ENCODE data around the gene ANKRD11.
"Not testable (repeated sequence)": the region's sequence is repeated elsewhere in the genome, so short reads cannot be mapped to it uniquely, and the experiment has no call there.

The ANKRD11 gene

GRCh38 chr16:89481356-89481955 is 8.9 kb downstream of the ANKRD11 start:
- no peak for DNase-seq (ENCODE audit: low read depth in 2 of 2)

- no peak for DNase-seq (ENCODE audit: low read depth in 2 of 2)
These were observed 11.7 kb downstream of the ANKRD11 start for GRCh38 chr16:89478576-89479221.

DNA sequence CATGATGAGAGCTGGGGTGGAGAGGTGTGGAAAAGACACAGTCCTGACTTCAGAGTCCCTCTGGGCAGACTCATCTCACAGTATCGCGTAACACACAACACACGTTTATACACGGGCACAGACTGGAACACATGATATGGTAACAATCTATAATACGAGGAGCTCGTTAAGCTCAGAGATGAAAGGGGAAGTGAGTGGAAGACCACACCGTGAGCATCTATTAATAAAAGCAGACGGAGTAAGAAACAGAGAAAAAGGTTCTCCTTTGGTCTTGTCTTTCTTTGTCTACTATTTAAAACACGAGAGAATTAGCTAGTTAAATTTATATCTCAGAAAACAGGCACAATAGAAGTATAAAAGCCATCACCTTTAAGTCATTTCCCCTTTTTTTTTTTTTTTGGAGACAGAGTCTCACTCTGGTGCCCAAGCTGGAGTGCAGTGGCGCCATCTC is 13.5 kb downstream of the ANKRD11 start:
- DNase-seq (ENCODE audit: low read depth in 2 of 2): no peak

DNA sequence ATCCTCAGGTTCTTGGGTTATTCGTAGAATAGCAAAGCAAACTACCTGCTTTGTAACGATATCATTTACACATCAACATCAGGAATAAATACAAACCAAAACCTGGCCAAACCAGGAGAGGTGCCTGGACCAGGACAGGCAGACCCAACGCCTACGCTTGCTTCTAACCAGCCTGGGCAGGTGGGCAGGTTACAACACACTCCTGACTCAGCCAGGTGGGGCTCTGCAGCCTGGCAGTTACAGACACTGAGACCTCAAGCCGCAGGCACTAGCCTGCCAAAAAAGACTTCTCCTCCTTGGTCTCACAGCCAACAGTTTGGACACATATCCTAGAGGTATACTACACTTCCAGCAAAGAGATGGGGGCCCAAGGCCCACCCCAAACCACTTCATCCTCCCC is 14.0 kb downstream of the ANKRD11 start:
- DNase-seq (ENCODE audit: low read depth in 2 of 2): no peak

DNA sequence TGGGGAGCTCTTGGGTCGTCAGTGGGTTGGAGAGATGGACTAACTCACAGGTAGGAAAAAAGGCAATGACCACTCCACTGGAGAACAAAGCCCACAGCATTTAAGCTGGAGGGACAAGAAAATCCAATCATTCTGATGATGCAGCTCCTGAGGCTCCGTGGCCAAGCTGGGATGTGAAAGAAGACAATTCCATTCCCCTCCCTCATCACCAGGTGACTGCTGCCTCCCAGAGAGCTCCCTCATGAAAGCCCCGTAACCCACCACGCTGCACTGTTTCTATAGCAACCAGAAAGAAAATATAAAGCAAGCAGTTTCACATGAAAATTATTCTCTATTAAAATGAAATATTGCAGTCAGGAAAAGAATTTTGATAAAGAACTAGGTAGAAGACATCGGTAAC is 15.2 kb downstream of the ANKRD11 start:
- no peak for DNase-seq (ENCODE audit: low read depth in 2 of 2)

DNA sequence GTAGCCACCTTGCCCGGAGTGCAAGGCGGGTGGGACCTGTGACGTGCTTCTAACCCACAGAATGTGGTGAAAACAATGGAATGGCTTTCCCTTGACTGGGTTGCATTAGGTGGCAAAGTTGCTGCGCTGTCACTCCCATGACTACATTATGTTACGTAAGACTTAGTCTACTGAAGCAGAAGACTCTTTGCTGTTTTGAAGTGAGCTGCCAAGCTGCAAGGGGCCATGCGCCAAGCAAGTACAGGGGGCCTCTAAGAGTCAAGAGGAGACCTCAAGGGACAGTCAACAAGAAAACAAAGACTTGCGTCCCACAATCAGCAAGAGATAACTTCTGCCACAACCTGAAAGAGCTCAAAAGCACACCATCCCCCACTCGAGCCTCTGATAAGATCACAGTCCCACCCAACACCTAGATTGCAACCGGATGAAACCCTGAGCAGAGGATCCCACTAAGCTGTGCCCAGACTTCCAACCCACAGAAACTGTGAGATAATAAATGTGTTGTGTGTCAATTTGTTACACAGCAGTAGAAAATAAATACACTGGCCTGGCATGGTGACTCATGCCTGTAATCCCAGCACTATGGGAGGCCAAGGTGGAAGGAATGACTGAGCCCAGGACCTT is 16.5 kb downstream of the ANKRD11 start:
- no peak for DNase-seq (ENCODE audit: low read depth in 2 of 2)

GRCh38 chr16:89473136-89473712 is 17.1 kb downstream of the ANKRD11 start:
- DNase-seq (ENCODE audit: low read depth in 2 of 2): no peak

- DNase-seq (ENCODE audit: low read depth in 2 of 2): no peak
These were observed 17.7 kb downstream of the ANKRD11 start for GRCh38 chr16:89472711-89473075.

DNA sequence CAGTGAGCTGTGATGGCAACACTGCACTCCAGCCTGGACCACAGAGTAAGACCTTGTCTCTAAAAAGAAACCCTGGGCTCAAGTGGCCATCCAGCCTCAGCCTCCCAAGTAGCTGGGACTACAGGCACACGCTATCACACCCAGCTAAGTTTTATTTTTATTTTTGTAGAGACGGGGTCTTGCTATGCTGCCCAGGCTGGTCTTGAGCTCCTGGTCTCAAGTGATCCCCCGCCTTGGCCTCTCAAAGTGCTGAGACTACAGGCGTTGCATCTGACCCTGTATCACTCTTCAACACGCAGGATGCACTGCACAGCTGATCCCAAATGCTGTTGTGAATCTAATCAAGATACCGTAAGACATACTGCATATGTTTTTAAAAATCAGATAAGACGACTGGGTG is 23.0 kb downstream of the ANKRD11 start:
- no peak for DNase-seq (ENCODE audit: low read depth in 2 of 2)

DNA sequence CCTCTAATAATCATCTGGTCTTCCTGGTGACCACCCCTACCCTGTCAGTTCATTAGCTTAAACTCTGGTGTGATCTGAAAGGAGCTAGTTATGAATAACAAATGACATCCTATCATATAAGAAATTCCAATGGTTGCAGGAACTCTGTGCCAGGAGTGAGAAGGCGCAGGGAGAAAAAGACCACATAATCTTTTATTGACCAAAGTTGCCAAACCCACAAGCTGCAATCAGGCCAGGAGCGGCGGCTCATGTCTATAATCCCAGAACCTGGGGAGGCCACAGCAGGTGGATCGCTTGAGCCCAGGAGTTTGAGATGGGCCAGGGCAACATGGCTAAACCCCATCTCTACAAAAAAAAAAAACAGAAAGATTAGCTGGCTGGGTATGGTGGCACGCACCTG is 23.4 kb downstream of the ANKRD11 start:
- DNase-seq (ENCODE audit: low read depth in 2 of 2): no peak

- not testable (repeated sequence) for DNase-seq (ENCODE audit: low read depth in 2 of 2)
These were observed 27.0 kb downstream of the ANKRD11 start for GRCh38 chr16:89463312-89463711.

DNA sequence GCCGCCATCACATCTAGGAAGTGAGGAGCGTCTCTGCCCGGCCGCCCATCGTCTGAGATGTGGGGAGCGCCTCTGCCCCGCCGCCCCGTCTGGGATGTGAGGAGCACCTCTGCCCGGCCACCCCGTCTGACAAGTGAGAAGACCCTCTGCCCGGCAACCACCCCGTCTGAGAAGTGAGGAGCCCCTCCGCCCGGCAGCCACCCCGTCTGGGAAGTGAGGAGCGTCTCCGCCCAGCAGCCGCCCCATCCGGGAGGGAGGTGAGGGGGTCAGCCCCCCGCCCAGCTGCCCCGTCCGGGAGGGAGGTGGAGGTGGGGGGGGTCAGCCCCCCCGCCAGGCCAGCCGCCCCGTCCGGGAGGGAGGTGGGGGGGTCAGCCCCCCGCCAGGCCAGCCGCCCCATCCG is 27.7 kb downstream of the ANKRD11 start:
- DNase-seq (ENCODE audit: low read depth in 2 of 2): not testable (repeated sequence)

DNA sequence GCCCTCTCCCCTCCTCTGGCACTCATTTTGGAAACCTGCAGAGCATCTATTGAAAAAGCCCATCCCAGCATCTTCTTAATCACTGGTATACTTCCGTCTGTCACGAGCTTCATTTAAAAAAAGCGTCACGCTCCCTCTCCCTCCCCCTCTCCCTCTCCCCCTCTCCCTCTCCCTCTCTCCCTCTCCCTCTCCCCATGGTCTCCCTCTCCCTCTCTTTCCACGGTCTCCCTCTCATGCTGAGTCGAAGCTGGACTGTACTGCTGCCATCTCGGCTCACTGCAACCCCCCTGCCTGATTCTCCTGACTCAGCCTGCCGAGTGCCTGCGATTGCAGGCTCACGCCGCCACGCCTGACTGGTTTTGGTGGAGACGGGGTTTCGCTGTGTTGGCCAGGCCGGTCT is 28.5 kb downstream of the ANKRD11 start:
- DNase-seq (ENCODE audit: low read depth in 2 of 2): not testable (repeated sequence)

DNA sequence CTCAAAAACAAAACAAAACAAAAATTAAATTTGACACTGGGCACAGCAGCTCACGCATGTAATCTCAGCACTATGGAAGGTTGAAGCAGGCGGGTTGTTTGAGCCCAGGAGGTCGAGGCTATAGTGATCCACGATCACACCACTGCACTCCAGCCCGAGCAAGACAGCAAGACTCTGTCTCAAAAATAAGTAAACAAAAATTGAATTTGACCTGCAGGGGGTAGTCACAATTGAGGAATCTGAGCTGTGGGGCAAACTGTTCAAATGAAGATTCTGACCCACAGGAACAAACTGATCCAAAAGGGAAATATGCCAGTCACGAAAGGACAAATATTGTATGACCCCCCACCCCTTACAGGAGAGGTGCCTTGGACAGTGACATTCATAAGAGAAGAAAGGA is 29.8 kb downstream of the ANKRD11 start:
- DNase-seq (ENCODE audit: low read depth in 2 of 2): no peak

- DNase-seq (ENCODE audit: low read depth in 2 of 2): no peak
These were observed 31.4 kb downstream of the ANKRD11 start for GRCh38 chr16:89458967-89459366.

- no peak for DNase-seq (ENCODE audit: low read depth in 2 of 2)
These were observed 31.8 kb downstream of the ANKRD11 start for GRCh38 chr16:89458551-89458950.

DNA sequence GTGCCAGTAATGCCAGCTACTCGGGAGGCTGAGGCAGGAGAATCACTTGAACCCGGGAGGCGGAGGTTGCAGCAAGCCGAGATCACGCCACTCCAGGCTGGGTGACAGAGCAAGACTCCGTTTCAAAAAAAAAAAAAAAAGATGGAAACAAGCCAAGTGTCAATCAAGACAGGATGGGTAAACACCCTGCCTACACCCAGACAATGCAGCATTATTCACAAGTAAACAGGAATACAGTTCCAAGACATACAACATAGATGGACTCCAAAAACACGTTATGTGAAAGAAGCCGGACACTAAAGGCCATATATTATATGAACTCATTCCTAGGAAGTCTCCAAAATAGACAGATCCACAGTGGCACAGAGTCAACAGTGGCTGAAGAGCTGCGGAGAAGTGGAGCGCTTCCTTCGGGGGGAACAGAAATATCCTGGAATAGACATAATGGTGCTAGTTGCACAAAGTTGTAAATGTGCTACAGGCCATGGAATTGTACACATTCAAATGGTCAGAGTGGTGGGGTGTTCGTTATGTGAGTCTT is 33.9 kb downstream of the ANKRD11 start:
- DNase-seq (ENCODE audit: low read depth in 2 of 2): no peak

- DNase-seq (ENCODE audit: low read depth in 2 of 2): no peak
These were observed 34.7 kb downstream of the ANKRD11 start for GRCh38 chr16:89455692-89456091.

DNA sequence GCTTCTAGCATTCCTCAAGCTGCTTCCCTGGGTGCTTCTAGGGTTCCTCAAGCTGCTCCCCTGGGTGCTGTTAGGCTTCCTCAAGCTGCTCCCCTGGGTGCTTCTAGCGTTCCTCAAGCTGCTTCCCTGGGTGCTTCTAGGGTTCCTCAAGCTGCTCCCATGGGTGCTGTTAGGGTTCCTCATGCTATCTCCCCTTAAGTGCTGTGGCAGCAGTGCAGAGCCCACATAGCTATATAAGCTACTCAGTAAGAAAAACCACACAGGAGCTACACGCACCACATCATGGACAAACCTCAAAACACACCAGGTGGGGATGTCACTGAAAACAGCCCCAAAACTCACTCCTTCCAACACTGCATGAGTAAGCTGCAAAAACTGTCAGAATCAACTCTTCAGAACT is 35.2 kb downstream of the ANKRD11 start:
- DNase-seq (ENCODE audit: low read depth in 2 of 2): no peak

- not testable (repeated sequence) for DNase-seq (ENCODE audit: low read depth in 2 of 2)
These were observed 35.8 kb downstream of the ANKRD11 start for GRCh38 chr16:89454378-89455125.

DNA sequence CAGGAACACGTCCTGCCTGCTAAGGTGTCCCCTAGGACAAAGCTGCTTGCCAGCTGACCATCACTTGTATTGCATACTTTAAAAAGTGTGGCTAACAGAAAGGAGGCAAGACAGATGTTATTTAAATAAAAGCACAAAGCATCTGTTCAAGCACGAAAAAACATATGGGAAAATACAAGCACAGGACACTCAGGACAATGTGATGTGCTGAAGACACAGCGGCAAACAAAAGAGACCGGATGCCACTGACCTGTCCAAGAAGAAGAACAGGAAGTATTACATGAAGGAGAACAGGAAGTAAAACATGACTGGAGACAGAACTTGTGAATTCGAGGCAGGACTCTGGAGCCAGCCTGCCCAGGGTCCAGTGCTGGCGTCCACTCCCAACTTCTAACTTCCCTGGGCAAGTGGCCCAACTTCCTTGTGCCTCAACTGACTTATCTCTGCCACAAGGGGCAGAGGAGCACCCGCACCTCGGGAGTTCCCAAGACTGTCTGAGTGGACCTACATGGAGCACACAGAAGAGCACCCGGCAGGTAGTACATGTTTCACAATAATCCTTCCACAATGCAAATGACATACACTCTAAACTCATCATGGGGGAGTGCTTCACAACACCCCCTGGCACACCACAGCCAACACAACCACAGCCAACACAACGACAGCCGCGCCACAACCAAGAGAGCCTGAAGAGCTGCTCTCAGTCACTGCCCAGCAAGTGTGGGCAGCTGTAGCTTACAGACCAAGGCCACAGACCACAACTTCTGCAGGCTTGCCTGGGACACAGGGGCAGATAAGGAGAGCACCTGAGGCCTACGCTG is 36.6 kb downstream of the ANKRD11 start:
- no peak for DNase-seq (ENCODE audit: low read depth in 2 of 2)

Data from stimulated activated CD8-positive, alpha-beta memory T cell treated with anti-CD3 and anti-CD28 coated beads, Interleukin-7, amount 100 ng/mL, for 1 hour (primary cell).